ENCODE data around the gene WDR27.
"Not testable (repeated sequence)": the region's sequence is repeated elsewhere in the genome, so short reads cannot be mapped to it uniquely, and the experiment has no call there.

WDR27 gene

GRCh38 chr6:169621311-169621710, 80.5 kb downstream of the WDR27 start:
- H3K9me3 ChIP-seq (ENCODE audit: control insufficient read depth in 1 of 2, low read length in 2 of 2), result peaks cover 0 to 3% of the 10 kb centered on the region in 2 donors
- H3K36me3 ChIP-seq (ENCODE audit: control insufficient read depth in 1 of 2, insufficient read depth in 2 of 2, low read length in 2 of 2), result peaks cover 0 to 11% of the 10 kb centered on the region in 2 donors
- H3K27me3 ChIP-seq (ENCODE audit: control insufficient read depth in 1 of 2, insufficient read depth in 2 of 2, low read length in 2 of 2), result no peaks in the 10 kb centered on the region
- no peak overlapping the region for H3K27ac ChIP-seq (ENCODE audit: low read depth, low read length)
- H3K4me1 ChIP-seq (ENCODE audit: control insufficient read depth in 1 of 2, insufficient read depth in 2 of 2, low read length in 2 of 2), result no peaks in the 10 kb centered on the region
- H3K4me3 ChIP-seq (ENCODE audit: low read depth in 1 of 2, low read length in 2 of 2), result no peak overlapping the region
- H3K9ac ChIP-seq (ENCODE audit: low read depth in 1 of 2, low read length in 2 of 2), result no peak overlapping the region

GRCh38 chr6:169620171-169621130, 81.4 kb downstream of the WDR27 start:
- H3K4me3 ChIP-seq (ENCODE audit: low read depth in 1 of 2, low read length in 2 of 2), result no peak overlapping the region
- H3K36me3 ChIP-seq (ENCODE audit: control insufficient read depth in 1 of 2, insufficient read depth in 2 of 2, low read length in 2 of 2), result peaks cover 0 to 8% of the 10 kb centered on the region in 2 donors
- no peaks in the 10 kb centered on the region for H3K27me3 ChIP-seq (ENCODE audit: control insufficient read depth in 1 of 2, insufficient read depth in 2 of 2, low read length in 2 of 2)
- H3K4me1 ChIP-seq (ENCODE audit: control insufficient read depth in 1 of 2, insufficient read depth in 2 of 2, low read length in 2 of 2), result no peaks in the 10 kb centered on the region
- no peak overlapping the region for H3K27ac ChIP-seq (ENCODE audit: low read depth, low read length)
- H3K9ac ChIP-seq (ENCODE audit: low read depth in 1 of 2, low read length in 2 of 2), result no peak overlapping the region
- peaks cover 3 to 4% of the 10 kb centered on the region in 2 donors for H3K9me3 ChIP-seq (ENCODE audit: control insufficient read depth in 1 of 2, low read length in 2 of 2)

DNA sequence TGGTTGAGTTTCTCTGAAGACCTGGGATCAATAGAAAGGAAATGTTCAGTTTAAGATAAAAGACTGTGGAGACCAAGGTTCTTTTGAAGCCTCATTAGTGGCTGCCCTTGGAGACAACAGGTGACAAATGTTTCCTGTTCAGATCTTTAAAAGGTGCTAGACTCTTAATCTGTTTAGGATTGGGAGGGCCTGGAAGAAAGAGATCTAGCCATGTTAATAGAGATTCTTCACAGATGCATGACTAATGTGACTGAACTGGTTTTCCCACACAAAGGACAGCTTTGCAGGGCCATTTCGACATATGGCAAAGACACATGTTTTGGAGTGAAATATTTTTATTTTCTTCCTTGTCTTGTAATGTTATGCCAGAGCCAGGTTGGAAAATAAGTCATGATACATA, 82.2 kb downstream of the WDR27 start:
- Histone ChIP-seq H3K27me3 (ENCODE audit: control insufficient read depth in 1 of 2, insufficient read depth in 2 of 2, low read length in 2 of 2) (no peaks in the 10 kb centered on the region), H3K9ac (ENCODE audit: low read depth in 1 of 2, low read length in 2 of 2) (no peak overlapping the region), H3K27ac (ENCODE audit: low read depth, low read length) (no peak overlapping the region), H3K9me3 (ENCODE audit: control insufficient read depth in 1 of 2, low read length in 2 of 2) (peaks cover 3 to 4% of the 10 kb centered on the region in 2 donors), H3K36me3 (ENCODE audit: control insufficient read depth in 1 of 2, insufficient read depth in 2 of 2, low read length in 2 of 2) (peaks cover 0 to 8% of the 10 kb centered on the region in 2 donors), H3K4me3 (ENCODE audit: low read depth in 1 of 2, low read length in 2 of 2) (no peak overlapping the region), H3K4me1 (ENCODE audit: control insufficient read depth in 1 of 2, insufficient read depth in 2 of 2, low read length in 2 of 2) (no peaks in the 10 kb centered on the region)

GRCh38 chr6:169618526-169619490, 83.0 kb downstream of the WDR27 start:
- H3K4me3 ChIP-seq (ENCODE audit: low read depth in 1 of 2, low read length in 2 of 2), result no peak overlapping the region
- H3K4me1 ChIP-seq (ENCODE audit: control insufficient read depth in 1 of 2, insufficient read depth in 2 of 2, low read length in 2 of 2), result no peaks in the 10 kb centered on the region
- H3K27ac ChIP-seq (ENCODE audit: low read depth, low read length), result no peak overlapping the region

GRCh38 chr6:169617562-169617961, 84.3 kb downstream of the WDR27 start:
- Histone ChIP-seq H3K27ac (ENCODE audit: low read depth, low read length) (no peak overlapping the region), H3K9ac (ENCODE audit: low read depth in 1 of 2, low read length in 2 of 2) (no peak overlapping the region), H3K27me3 (ENCODE audit: control insufficient read depth in 1 of 2, insufficient read depth in 2 of 2, low read length in 2 of 2) (no peaks in the 10 kb centered on the region), H3K4me3 (ENCODE audit: low read depth in 1 of 2, low read length in 2 of 2) (no peak overlapping the region), H3K9me3 (ENCODE audit: control insufficient read depth in 1 of 2, low read length in 2 of 2) (peaks cover 0 to 4% of the 10 kb centered on the region in 2 donors), H3K4me1 (ENCODE audit: control insufficient read depth in 1 of 2, insufficient read depth in 2 of 2, low read length in 2 of 2) (no peaks in the 10 kb centered on the region), H3K36me3 (ENCODE audit: control insufficient read depth in 1 of 2, insufficient read depth in 2 of 2, low read length in 2 of 2) (no peaks in the 10 kb centered on the region)

More at GRCh38 chr6:169618526-169619490, 83.0 kb downstream of the WDR27 start:
- no peak overlapping the region for H3K9ac ChIP-seq (ENCODE audit: low read depth in 1 of 2, low read length in 2 of 2)
- peaks cover 0 to under 1% of the 10 kb centered on the region in 2 donors for H3K36me3 ChIP-seq (ENCODE audit: control insufficient read depth in 1 of 2, insufficient read depth in 2 of 2, low read length in 2 of 2)
- H3K9me3 ChIP-seq (ENCODE audit: control insufficient read depth in 1 of 2, low read length in 2 of 2), result peaks cover under 1 to 4% of the 10 kb centered on the region in 2 donors
- no peaks in the 10 kb centered on the region for H3K27me3 ChIP-seq (ENCODE audit: control insufficient read depth in 1 of 2, insufficient read depth in 2 of 2, low read length in 2 of 2)

GRCh38 chr6:169608609-169609008, 93.2 kb downstream of the WDR27 start:
- H3K27ac ChIP-seq (ENCODE audit: low read depth, low read length); H3K9ac ChIP-seq (ENCODE audit: low read depth in 1 of 2, low read length in 2 of 2); H3K9me3 ChIP-seq (ENCODE audit: control insufficient read depth in 1 of 2, low read length in 2 of 2); H3K4me1 ChIP-seq (ENCODE audit: control insufficient read depth in 1 of 2, insufficient read depth in 2 of 2, low read length in 2 of 2); H3K27me3 ChIP-seq (ENCODE audit: control insufficient read depth in 1 of 2, insufficient read depth in 2 of 2, low read length in 2 of 2); H3K4me3 ChIP-seq (ENCODE audit: low read depth in 1 of 2, low read length in 2 of 2); H3K36me3 ChIP-seq (ENCODE audit: control insufficient read depth in 1 of 2, insufficient read depth in 2 of 2, low read length in 2 of 2): not testable (repeated sequence)

DNA sequence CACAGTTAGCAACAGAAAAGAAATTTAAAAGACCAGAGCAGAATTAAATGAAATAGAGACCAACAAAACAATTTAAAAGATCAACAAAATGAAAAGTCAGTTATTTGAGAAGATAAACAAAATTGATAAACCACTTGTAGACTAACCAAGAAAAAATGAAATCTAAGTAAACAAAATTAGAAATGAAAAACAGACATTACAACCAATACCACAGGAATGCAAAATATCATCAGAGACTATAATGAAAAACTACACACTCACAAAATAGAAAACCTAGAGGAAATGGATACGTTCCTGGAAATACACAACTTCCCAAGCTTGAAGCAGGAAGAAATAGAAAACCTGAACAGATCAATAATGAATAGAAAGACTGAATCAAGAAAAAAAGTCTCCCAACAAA, 97.8 kb downstream of the WDR27 start:
- H3K9me3 ChIP-seq (ENCODE audit: control insufficient read depth in 1 of 2, low read length in 2 of 2), result no peaks in the 10 kb centered on the region
- no peaks in the 10 kb centered on the region for H3K36me3 ChIP-seq (ENCODE audit: control insufficient read depth in 1 of 2, insufficient read depth in 2 of 2, low read length in 2 of 2)
- H3K4me3 ChIP-seq (ENCODE audit: low read depth in 1 of 2, low read length in 2 of 2), result no peak overlapping the region
- H3K4me1 ChIP-seq (ENCODE audit: control insufficient read depth in 1 of 2, insufficient read depth in 2 of 2, low read length in 2 of 2), result no peaks in the 10 kb centered on the region
- no peaks in the 10 kb centered on the region for H3K27me3 ChIP-seq (ENCODE audit: control insufficient read depth in 1 of 2, insufficient read depth in 2 of 2, low read length in 2 of 2)
- H3K9ac ChIP-seq (ENCODE audit: low read depth in 1 of 2, low read length in 2 of 2), result no peak overlapping the region
- no peak overlapping the region for H3K27ac ChIP-seq (ENCODE audit: low read depth, low read length)

DNA sequence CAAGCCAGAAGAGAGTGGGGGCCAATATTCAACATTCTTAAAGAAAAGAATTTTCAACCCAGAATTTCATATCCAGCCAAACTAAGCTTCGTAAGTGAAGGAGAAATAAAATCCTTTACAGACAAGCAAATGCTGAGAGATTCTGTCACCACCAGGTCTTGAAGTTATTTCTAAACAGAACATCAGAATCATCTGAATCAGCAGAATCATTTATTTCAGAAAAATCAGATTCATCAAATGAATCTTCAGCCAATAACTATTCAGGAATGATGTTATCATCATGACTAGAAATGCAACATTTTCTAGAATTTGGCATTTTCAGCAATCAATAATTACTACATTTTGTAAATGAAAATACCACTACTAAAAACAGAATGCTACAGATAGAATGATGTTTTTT, 100.7 kb downstream of the WDR27 start:
- H3K4me1 ChIP-seq (ENCODE audit: control insufficient read depth in 1 of 2, insufficient read depth in 2 of 2, low read length in 2 of 2); H3K36me3 ChIP-seq (ENCODE audit: control insufficient read depth in 1 of 2, insufficient read depth in 2 of 2, low read length in 2 of 2); H3K4me3 ChIP-seq (ENCODE audit: low read depth in 1 of 2, low read length in 2 of 2); H3K9me3 ChIP-seq (ENCODE audit: control insufficient read depth in 1 of 2, low read length in 2 of 2); H3K9ac ChIP-seq (ENCODE audit: low read depth in 1 of 2, low read length in 2 of 2); H3K27ac ChIP-seq (ENCODE audit: low read depth, low read length); H3K27me3 ChIP-seq (ENCODE audit: control insufficient read depth in 1 of 2, insufficient read depth in 2 of 2, low read length in 2 of 2): not testable (repeated sequence)

GRCh38 chr6:169592558-169592957, 109.3 kb downstream of the WDR27 start:
- Histone ChIP-seq H3K9ac (ENCODE audit: low read depth in 1 of 2, low read length in 2 of 2) (no peak overlapping the region), H3K4me1 (ENCODE audit: control insufficient read depth in 1 of 2, insufficient read depth in 2 of 2, low read length in 2 of 2) (peaks cover 11 to 23% of the 10 kb centered on the region in 2 donors), H3K36me3 (ENCODE audit: control insufficient read depth in 1 of 2, insufficient read depth in 2 of 2, low read length in 2 of 2) (no peaks in the 10 kb centered on the region), H3K9me3 (ENCODE audit: control insufficient read depth in 1 of 2, low read length in 2 of 2) (no peaks in the 10 kb centered on the region), H3K4me3 (ENCODE audit: low read depth in 1 of 2, low read length in 2 of 2) (no peak overlapping the region), H3K27me3 (ENCODE audit: control insufficient read depth in 1 of 2, insufficient read depth in 2 of 2, low read length in 2 of 2) (no peaks in the 10 kb centered on the region), H3K27ac (ENCODE audit: low read depth, low read length) (no peak overlapping the region)

DNA sequence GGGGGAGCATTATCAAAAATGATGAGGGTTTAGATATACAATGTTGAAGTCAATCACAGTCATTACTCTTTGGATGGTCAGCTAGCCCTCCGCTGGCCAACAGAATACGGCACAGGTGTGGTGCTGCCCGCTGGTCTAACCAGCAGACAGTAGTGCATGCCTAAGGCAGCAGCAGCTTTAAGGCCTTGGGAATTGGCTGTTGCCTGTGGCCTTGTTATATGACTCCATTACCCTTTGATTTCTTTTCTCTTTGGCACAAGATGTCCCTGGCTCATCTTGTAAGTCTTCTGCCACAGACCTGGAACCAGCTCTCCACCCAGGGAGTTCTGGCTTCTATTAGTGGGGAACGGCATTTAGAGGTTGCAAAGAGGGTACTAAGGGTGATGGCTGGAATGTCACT, 110.2 kb downstream of the WDR27 start:
- H3K4me3 ChIP-seq (ENCODE audit: low read depth in 1 of 2, low read length in 2 of 2), result no peak overlapping the region
- H3K27ac ChIP-seq (ENCODE audit: low read depth, low read length), result no peak overlapping the region
- no peaks in the 10 kb centered on the region for H3K9me3 ChIP-seq (ENCODE audit: control insufficient read depth in 1 of 2, low read length in 2 of 2)
- no peaks in the 10 kb centered on the region for H3K36me3 ChIP-seq (ENCODE audit: control insufficient read depth in 1 of 2, insufficient read depth in 2 of 2, low read length in 2 of 2)
- peaks cover 11 to 23% of the 10 kb centered on the region in 2 donors for H3K4me1 ChIP-seq (ENCODE audit: control insufficient read depth in 1 of 2, insufficient read depth in 2 of 2, low read length in 2 of 2)
- H3K27me3 ChIP-seq (ENCODE audit: control insufficient read depth in 1 of 2, insufficient read depth in 2 of 2, low read length in 2 of 2), result no peaks in the 10 kb centered on the region
- H3K9ac ChIP-seq (ENCODE audit: low read depth in 1 of 2, low read length in 2 of 2), result no peak overlapping the region
